Activated CD8-positive, alpha-beta memory T cell treated with anti-CD3 and anti-CD28 coated beads for 1 hour (primary cell): ENCODE measurements around the gene PTPRN2.

Experiments used
- DNase-seq, 2 donors: peaks; one replicate each; pipeline ENCODE4 v3.0.0-alpha.2; 2020; ENCODE audit warnings: low read depth in 1 of 2; ENCODE audit errors: extremely low read depth in 1 of 2

PTPRN2 gene

DNA sequence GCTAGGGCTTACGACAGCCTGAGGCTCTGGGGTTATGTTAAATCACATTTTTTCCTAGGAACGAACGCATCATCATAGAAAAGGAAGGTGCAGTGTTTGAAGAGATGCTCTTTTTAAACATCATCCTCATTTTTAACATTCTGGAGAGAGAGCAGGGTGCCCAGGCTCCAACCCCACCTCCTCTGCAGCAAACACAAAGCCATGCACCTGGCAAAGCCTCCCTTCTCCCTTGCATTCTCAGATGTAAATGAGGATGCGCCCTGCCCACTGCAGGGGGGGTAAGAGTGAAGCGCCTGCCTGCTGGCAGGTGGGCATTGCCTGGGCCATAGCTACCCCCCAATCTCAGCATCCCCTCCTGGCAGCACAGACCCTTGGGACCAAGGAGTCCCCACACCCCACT is 92.4 kb downstream of the PTPRN2 start:
- DNase-seq = no peak

DNA sequence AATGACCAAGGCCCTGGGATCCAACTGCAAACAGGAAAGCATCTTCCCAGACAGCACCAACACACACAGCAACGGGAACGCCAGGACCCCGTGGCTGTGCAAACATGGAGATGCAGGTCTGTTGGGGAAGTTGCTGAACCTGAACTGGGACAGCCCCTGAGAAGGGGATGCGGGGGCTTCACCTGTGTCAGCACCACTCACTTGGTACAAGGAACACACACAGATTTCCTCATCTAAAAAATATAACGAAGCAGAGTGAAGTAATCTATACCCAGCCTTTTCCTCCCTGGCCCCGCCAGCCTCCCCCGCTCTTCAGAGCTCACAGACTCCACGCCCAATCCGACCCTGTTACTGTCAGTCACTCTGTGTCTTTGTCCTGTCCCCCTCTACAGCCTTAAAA is 93.0 kb downstream of the PTPRN2 start:
- DNase-seq = no peak

DNA sequence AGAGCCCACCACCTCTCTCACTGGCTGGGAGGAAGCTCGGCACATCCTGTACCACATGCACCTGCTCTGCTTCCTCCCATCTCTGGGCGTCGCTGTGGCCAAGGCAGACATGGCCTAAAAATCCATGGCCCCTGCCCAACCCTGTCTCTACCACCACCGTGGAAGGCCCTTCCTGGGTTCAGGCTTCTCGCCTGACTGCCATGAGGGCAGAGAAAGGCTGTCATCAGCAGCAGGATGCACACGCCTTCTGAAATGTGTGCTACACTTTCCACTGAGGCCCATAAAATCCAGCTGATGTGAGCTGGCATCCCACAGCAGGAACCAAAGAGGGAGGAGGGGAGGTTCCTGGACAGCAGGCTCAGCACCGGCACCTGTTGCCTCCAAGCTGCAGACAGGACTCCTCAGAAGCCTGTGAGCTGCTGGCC is 93.4 kb downstream of the PTPRN2 start:
- no peak for DNase-seq

DNA sequence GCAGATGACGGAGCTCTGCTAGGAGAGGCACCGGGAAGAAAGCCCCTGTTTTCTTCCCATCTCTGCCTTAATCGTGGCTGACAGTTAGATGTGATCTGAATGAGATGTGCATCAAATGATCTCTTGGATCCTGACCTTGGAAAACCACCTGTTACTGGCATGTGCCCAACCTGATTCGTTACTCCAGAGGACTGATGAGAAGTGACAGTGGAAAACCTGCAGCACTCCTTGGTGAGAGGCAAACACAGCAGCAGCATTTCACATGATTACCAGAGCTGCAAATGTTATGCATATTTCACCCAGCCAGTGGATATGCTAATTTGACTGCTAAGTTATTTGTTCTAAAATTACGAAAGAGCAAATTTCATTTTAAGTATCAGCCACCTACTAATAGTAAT is 95.3 kb downstream of the PTPRN2 start:
- DNase-seq = no peak

DNA sequence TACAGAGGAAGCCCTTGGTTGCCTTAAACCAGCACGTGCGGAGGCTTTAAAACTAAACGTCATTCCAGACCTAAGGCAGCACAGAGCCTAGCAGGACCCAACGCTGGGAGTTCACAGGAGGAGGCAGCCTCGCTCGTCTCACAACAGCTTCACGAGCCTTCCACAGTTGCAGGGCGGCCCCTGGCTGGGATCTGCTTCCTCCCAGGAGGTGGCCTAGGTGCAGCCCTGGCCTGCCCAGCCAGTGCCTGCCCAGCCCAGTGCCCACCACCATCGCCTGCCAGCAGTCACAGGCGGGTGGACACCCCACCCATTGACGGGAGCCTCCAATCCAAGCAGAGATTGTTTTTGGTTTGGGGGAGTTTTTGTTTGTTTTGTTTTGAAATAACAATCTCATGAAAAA is 96.5 kb downstream of the PTPRN2 start:
- DNase-seq = no peak

DNA sequence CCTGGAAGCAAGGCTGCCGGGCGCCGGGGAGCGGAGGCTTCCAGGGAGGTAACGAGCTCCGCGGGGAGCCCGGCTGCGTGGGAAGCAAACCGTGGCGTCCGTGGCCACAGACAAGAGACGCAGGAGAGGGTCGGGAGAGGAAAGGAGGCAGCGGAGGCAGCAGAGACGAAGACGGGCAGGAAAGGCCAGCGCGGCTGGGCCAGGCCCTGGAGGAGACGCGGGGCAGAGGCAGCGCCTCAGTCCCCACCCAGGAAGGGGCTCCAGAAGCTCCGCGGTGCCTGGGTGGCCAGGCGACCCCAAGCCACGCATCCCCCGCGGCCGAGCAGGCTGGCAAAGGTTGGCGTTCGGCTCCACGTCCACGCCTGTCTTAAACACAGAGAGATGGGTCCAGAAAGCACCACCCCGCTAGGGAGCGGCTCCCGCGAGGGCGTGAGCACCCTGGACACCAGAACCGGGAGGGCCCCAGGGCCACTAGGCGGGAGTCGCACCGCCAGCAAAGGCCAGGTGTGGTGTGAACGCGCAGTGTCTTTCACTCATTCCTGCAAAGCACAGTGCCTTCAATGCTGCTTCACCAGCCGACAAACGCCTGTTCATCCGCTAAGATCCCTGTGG is 97.3 kb downstream of the PTPRN2 start:
- DNase-seq = no peak

DNA sequence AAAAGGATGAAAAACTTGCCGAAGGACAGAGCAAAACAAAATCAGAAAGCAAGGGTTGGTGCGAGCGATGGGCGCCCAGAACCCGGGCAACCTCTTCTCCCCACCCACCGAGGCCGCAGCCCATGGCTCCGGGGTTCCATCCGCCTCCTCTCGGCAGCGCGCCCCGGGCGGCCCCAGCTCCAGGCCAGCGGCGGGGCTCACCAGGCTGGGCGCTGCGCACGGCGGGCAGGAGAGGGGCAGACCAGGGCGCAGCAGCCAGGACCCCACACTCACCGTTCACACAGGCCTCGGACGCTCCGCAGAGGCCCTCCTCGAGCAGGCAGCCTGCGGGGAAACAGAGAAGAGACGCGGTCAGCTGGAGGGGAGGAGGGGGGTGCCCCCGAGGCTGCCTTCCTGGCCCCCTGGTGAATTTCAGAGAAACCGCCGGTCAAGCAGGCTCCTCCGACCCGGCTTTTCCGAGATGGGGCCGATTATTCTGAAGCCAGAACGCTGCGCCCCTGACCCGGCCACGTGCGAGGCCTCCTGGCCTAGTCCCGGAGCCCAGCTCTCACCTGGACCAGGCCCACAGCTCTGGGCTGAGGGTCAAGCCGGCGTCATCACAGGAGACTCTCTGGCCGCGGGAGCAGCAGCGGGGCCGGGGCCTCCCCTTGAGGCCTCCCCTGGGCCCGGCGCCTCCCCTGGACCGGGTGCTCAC is 98.0 kb downstream of the PTPRN2 start:
- DNase-seq = no peak

DNA sequence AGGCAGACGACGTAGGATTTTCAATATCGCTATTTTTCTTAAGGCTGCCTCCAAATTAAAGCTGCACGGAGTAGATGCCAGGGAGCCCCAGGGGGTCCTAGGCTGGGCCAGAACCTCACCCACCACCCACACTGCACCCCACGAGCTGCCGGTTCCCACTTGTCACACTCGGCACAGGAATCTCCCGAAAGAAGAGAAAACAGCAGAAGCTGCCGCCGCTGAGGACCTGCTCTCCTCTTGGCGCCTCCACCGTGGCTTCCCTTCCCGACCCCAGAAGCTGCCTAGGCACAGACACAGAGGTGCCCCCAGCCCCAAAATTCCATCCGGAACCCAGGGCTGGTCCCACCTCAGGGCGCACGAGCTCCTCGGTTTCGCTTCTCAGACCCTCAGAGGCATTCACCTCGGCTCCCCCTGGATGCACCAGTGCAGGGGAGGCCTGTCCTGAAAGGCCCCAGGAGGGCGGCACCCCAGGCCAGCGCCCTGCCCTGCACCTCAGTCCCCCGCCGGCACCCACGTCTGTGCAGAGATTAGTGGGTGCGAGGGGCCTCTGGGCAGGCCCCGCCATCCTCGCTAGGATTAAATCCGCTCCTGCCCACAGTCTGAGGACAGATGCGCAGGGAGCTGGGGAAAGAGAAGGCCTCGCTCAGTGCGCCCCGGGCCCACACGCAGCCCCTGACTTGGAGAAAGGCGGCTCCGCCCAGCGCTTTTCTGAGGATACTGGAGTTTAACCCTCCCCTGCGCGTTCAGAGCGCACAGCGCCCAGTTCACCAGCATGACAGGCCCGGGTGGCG is 99.2 kb downstream of the PTPRN2 start:
- no peak for DNase-seq

DNA sequence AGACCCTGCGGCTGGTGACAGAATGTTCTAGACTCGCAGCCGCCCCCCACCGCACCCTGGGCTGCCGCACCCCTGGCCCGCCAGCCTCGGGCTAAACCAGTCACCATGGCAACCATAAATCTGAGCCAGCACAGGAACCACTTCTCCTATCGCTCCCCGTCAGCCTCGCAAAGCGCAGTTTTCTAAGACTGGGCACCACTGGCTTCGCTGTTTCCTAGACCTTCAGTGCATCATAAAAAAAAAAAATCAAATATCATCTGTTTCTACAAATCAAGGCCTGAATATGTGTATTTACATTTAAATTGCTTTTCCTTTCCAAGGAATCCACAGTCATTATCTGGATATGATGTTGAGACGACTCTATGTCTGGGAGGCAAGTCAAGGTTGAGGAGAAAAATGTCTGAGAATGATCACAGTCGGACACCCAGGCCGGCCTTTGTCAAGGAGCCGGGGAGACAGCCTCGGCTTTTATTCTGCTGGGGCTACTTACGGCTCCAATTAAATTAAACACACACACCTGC is 99.9 kb downstream of the PTPRN2 start:
- no peak for DNase-seq

DNA sequence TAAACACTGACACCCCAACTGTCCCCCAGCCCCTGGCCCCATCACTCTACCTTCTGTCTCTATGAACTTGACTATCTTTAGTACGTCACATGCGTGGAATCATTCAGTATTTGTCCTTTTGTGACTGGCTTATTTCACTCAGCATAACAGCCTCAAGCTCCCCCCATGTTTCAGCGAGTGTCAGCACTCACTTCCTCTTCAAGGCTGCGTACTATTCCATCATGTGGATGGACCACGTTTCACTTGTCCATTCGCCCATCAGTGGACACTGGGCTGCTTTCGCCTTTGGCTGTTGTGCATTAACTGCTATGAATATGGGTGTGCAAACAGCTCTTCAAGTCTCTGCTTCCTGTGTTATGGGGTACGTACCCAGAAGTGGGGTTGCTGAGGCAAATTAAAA is 100.7 kb downstream of the PTPRN2 start:
- no peak for DNase-seq

DNA sequence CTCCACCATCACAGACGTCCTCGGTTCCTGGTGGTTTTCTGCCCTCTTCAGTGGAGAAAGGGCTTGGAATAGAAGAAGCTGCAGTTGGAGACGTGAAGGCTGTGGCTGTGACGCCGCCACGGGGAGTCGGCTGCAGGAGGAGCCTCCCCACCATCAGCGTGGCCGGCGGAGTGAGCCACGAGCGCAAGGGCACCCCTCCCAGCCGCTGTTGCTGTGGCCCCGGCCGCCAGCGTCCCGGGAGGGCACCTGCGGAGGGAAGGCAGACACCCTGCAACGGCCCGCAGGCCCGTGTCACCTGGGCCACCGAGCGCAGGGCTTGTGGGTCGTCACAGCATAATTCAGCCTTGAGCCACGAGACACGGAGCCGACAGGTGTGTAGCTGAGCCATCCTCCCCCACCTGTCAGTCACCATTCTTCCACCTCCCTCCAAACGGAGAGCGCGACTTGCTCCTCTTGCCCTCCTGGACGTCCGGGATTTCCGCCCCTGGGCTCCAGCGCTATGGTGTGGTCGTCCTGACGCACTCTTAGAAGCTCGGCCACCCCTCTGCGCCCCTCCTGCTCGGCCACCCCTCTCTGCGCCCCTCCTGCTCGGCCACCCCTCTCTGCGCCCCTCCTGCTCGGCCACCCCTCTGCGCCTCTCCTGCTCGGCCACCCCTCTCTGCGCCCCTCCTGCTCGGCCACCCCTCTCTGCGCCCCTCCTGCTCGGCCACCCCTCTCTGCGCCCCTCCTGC is 102.7 kb downstream of the PTPRN2 start:
- DNase-seq = no peak

DNA sequence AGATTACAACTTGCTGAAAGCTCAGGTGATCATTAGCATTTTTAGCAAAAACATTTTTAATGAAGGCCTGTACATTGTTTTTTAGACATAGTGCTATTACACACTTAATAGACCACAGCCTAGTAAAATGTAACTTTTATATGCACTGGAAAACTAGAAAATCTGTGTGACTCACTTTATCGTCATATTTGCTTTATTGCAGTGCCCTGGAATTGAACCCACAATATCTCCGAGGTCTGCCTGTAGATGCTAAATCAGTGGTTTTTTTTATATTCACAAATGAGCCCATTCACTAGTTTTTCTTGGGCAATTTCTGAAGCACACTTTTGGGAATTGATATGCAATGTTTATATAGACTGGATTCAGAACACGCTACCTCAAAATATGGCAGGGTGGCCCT is 105.1 kb downstream of the PTPRN2 start:
- DNase-seq = no peak

DNA sequence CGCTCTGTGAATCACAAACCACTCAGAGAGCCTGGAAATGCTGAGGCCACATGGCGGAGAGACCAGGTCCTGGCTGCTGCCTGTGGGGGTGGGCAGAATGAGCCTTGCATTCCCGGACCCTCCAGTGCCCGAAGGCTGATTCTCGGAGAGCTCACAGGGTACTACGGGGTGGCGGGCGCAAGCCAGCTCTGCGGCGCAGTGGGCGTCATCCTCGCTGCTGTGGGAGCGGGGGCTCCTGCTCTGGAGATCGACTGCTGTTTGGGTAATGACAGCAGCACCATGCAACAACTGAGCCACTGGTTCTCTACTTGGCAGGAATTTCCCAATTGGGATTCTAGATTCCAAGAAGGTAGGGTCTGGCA is 108.0 kb downstream of the PTPRN2 start:
- DNase-seq = no peak

DNA sequence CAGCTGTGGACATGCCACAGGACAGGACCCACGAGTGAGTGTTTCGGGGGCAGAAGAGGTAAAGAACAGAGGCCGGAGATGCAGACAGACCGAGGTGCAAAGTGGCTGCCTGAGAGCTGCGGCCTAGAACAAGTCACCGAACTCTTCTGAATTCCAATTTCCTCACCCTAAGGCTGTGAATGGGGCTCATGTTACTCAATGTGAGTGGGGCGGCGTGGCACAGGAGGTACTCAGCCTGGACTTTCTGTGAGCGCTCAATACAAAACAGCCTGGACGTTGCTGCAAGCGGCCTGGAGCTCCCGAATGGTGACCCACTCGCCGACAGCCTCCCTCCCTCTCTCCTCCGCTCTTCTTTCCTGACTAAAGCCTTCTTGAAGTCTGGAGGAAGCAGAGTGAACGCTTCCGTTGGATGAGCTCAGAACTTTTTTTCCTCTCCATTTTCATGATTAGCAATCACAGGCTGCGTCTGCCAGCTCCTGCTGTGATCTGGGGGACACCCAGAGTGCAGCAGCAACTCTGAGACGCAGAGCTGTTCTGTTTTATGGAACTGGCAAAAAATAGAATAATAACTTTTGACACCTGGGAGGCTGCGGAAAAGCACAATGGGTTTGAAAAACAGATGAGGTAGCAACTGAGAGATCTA is 108.5 kb downstream of the PTPRN2 start:
- DNase-seq = no peak

DNA sequence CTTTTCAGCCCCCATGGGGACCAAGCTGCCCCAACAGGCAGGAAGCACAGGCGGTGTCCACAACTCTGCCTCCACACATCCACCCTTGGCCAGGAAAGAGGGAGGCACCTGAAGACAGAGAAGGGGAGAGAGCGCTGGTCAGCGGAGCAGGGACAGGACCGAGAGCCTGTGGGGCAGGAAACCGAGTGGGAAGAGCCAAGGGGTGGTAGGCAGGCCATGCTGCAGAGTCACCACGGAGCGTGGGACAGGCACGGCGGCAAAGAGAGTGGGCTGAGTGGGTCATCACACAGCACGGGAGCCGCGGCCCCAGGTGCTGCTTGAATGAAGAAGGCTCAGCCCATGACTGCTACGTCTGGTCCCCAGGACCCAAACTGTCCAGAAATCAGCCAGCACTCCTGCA is 109.8 kb downstream of the PTPRN2 start:
- no peak for DNase-seq

DNA sequence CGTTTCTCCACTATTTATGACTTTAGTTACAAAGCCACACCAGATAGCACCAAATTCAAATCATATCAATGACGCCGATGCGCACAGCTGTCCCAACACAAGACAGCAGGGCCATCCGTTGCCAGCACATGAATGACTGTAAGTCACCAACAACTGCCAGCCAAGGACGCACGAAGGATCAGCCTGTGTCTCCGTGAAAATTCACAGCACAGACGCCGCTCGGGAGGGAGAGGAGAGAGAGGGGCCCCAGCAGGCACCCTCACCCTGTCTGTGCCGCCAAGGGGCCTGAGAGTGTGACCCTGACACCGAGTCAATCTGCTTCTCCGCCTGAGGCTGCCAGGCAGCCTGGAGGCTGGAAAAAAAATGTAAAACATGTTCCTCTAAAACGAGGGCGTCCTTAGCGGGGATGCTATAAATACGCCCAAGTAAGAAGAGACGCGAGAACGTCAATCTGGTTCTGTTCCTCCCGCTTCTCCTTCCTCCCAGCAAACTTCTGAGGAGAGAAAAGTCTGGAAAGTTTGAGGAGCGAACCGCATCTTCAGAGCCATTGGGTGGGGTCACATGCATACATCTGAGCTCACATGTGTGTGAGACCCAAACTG is 111.2 kb downstream of the PTPRN2 start:
- DNase-seq = no peak

DNA sequence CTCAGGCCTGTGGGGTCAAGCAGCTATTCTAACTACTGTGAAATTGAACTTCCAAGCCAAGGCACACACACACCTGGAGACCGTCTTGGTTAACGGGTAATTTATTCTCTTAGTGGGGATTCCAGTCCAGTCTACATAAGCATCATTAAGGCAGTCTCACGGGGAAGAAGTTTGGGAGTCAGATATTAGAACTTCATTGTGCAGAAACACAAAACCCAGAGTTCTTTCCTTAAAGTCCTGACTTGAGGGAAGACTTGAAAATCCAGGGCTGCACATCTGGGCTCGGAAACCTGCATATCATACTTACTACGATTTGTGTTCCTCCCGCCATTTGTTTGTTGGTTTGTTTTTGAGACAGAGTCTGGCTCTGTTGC is 112.0 kb downstream of the PTPRN2 start:
- DNase-seq = no peak

DNA sequence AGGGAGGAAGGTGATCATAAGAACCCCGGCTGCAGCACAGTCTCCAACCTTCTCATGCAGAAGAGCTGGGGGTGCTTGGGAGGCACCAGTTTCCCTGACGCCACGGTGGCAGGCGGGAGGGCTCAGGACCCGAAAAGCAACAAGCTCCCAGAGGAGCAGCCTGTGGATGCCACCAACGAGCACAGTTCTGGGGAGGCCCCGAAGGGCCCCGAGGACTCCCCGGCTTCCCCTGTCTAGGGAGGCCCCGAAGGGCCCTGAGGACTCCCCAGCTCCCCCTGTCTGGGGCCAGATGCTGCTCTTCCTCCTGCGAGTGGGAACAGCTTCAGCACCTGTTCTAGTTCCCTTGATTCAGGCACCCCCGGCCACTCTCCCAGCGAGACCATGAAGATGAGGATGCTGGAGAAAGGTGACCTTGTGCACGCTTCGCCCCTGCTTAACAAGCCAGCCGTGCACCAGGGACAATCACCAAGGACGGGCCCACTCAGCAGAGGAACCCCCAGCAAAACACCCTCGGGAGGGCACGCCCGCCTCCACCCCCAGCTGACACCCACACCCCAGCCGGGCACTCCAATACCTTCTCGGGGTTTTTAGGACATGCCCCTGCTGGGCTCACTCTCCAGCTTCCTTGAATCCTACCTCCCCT is 112.5 kb downstream of the PTPRN2 start:
- DNase-seq = no peak

DNA sequence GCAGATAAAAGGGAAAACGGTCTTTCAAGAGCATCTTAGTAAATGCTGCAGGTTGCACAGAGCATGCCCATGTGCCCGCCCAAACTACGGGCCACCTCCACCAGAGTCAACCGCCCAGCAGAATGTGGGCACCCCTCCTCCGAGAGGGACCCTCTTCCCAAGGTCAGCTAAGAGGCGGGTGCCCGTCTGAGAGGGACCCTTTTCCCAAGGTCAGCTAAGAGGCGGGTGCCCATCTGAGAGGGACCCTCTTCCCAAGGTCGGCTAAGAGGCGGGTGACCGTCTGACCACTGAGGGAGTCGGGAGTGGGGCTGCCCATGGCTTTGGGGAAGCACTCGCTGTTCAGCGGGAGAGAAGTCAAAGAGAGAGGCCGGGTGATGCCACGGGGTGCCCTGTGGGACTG is 113.1 kb downstream of the PTPRN2 start:
- no peak for DNase-seq

DNA sequence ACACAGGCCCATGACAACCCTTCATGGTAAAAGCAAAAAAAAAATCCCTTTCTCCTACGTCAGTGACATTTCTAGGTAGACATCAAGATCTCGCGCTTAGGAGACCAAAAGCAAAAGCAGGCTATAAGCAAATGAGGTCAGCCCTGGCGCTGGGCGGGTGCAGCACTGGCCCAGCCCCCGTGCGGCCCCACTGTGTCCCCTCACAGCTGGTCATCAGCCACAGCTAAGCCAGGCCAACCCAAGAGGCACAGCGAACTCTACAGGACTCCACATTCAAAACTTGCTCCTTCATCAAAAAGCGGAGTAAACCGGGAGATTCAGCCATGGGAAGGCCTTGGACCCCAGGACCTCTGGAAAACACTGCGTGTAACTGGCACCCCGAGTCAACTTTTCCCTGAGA is 113.7 kb downstream of the PTPRN2 start:
- DNase-seq = no peak
